GM18505 (cell line): ENCODE results near the gene KCNIP4.

Experiments
- ATAC-seq: cut with Tn5 transposase; IDR thresholded peaks from one replicate; pipeline ENCODE4 v1.9.1; 2021; ENCODE audit not compliant: unreplicated experiment
- POLR2A ChIP-seq: IDR thresholded peaks from 4 replicates; pipeline ENCODE4 v1.6.1; 2011; ENCODE audit warnings: borderline replicate concordance; ENCODE audit not compliant: insufficient read depth, insufficient read length; ENCODE audit errors: extremely low read depth

The KCNIP4 gene

DNA sequence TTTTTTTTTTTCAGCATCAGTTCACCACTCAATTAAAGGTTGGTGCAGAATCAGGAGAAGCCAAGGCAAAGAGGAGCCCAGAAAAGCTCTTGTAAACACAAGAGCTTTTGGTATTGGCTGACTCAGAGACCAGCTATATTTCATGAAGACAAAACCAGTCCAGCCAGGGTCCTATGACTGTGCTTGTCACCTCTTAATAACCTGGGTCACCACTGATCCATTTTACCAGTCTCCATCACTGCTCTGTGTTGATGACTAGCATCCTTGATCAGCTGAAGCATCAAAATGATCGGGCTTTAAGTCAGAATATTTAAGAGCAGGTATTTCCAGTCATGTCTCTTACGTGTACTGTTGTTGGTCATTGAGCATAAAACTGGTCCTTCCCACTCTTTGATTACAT, 1010.4 kb downstream of the KCNIP4 start:
- ATAC-seq = no peak

DNA sequence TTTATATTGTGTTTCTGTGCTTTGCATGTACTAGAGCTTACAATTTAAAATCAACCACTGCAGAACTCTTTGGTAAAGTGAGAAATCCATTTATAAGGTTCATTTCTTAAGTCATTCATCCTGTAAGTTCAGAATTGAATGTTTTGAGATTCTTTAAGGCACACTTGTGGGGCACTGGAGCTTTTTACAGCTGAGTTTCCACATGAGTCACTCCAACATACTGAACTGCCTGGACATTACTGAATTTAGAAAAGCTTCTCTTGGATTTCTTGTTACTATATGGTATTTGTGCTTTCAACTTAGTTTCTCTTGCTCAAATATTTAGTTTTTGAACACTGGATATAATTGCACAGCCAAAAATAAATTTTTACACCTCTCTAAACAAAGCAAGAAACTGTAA, 1022.0 kb downstream of the KCNIP4 start:
- no peak for TF ChIP-seq POLR2A
- no peak for ATAC-seq

More for the DNA sequence above, 1010.4 kb downstream of the KCNIP4 start:
- no peak for TF ChIP-seq POLR2A

DNA sequence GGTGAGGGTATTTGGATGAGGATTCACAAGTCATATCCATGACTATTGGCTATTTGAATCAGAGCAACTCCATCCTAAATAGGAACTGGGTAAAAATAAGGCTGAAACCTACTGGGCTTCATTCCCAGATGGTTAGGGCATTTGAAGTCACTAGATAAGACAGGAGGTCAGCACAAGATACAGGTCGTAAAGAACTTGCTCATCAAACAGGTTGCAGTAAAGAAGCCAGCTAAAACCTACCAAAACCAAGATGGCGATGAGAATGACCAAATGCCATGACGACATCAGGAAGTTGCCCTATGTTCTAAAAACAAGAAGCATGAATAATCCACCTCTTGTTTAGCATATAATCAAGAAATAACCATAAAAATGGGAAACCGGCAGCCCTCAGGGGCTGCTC, 1023.4 kb downstream of the KCNIP4 start:
- no peak for TF ChIP-seq POLR2A
- ATAC-seq = no peak

DNA sequence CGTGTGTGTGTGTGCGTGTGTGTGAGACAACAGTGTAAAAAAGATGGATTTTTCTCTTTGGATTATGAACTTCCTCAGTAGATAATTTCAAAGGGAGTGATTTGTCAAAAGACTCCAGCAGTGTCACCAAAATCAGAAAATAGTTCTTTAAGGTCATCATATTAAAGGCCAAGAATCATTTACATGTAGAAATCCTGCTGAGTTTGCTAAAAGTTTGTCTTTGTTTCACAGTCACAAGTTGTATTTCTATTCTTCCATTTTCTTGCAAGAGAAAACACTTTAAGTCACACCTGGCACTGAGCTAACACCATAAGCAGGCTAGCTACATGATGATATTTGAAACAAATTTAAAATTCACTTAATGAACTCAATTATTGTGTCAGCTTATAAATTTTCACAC, 1025.6 kb downstream of the KCNIP4 start:
- no peak for TF ChIP-seq POLR2A
- no peak for ATAC-seq

DNA sequence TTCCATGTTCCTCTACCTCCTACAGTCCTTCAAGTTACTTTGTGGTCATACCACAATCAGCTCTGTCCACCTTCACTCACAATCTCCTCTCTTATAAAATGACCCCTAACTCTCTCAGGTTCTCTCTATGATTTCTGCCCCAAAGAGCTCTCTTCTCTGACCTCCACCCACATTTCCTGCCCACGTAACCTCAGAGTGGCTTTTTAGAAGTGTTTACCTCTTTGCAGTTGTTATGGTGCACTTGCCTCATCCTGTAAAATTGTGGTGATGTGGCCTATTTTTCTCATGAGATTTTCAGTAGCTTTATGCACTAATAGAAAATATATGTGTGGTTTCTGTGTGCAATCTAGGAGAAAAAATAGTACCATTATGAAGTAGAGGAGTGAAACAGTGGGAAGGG, 1032.5 kb downstream of the KCNIP4 start:
- no peak for ATAC-seq
- TF ChIP-seq POLR2A = no peak

DNA sequence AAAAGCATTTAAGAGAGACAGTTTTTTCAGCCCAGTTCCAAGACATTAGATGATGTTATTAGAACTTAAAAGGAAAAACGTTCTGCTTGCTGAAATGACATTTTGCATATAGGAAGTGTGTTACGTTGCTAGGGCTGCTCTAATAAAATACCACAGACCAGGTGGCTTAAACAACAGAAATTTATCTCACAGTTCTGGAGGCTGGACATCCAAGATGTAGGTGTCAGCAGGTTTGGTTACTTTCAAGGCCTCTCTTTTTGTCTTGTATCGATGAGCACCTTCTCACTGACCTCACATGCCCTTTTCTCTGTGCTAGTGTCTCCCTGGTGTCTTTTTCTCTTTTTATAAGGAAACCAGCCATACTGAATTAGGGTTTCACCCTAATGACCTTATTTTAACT, 1043.6 kb downstream of the KCNIP4 start:
- ATAC-seq = no peak
- no peak for TF ChIP-seq POLR2A

DNA sequence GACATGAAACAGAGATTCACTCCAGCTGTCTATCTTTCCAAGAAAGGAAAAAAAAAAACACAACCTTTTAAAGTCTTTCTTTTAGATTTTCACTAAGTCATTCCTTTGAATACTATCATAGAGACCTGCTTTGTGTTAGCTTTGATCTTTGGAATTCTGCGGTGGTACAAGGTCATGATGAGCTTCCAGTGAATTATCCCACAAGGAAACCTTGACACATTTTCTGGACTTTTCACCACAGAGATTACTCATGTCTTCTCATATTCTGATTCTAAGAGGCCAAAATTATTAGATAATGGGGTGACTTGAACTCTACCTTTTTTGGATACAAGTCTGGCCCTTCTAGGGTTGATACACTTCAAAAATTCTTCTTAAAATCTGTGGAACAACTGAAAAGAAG, 1046.7 kb downstream of the KCNIP4 start:
- ATAC-seq = no peak
- TF ChIP-seq POLR2A = no peak

DNA sequence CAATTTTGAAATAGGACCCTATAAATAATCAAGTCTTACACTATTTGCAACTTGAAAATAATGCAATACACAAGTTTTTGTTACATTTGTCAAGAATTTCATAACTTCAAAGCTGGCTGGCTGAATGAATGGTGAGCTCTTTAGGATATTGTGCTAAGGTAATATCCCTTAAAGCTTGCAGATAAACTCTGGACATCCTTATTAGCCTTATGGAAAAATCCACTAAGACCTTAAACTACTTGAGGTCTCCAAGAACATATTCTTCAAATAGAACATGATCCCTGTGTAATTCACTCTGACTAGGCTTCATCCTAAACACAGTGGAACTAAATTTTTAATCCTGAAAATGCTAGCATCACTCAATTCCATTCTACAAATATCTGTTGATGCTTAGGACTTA, 1049.0 kb downstream of the KCNIP4 start:
- ATAC-seq = no peak
- no peak for TF ChIP-seq POLR2A

DNA sequence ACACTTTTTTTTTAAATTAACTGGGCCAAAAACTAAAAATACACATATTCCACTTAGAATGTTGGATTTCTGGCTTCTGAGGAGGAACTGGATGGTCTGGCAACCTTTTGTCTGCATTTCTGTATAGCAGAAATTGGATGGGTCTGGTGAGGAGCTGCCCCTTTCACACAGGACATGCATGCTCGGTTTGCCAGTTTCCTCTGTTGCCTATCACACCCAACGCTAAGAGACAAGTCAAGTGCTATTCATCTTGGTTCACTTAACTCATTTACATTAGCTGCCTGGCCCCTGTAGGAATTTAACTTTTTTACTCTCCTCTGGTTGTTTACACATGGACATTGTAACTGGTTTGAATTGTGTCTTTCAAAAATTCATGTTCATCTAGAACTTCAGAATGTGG, 1052.6 kb downstream of the KCNIP4 start:
- TF ChIP-seq POLR2A = no peak
- no peak for ATAC-seq

DNA sequence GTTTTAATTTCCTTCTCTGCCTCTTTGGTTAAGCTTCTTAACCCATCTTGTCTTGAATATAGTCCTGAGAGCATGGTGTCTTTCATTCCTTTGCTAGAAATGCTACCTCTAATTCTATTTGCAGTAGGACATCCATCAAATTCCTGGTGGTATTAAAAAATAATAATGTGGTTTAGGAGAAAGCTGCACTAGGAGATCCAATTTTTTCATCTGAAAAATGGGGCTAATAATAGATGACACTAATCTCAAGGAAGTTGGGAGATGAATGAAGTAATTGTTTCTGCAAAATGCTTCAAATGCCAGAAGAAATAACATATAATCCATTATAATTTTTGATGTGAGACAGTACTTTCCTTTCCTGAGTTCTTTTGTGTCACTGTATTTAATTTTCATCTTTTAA, 1053.4 kb downstream of the KCNIP4 start:
- no peak for TF ChIP-seq POLR2A
- ATAC-seq = no peak

DNA sequence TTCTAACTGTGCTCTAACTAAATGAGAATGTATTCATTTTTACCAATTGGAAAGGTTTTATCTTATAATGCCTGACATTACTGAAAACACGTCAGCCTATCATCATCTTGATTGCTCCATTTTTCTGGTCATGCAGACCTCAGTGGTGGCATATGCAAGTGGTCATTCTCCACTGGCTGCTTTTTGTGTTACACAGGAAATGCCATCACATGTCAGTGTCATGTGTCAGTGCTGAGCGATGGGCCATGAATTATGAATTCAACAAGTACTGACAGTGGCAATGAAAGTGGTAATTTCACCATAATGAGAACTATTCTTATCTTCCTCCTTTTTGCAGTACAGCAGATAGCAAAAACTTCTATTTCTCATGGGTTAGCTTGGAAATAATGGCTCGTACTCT, 1057.8 kb downstream of the KCNIP4 start:
- ATAC-seq = no peak
- no peak for TF ChIP-seq POLR2A

DNA sequence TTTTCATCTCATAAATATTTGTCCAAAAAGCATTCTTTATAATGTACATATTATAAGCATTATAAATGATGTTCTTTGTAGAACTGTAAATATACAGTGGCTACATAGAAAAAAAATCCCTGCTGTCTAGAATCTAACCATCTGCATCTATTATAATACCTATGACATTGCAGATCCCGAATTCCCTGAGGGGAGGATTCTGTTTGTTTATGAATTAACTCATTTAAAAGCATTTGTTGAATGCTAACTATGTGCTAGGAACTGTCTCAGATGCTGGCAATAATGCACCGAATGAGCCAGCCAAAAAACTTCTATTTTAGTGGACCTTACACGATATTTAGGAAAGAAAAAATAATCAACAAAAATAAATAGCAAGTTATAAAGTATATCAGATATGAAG, 1058.7 kb downstream of the KCNIP4 start:
- TF ChIP-seq POLR2A = no peak

DNA sequence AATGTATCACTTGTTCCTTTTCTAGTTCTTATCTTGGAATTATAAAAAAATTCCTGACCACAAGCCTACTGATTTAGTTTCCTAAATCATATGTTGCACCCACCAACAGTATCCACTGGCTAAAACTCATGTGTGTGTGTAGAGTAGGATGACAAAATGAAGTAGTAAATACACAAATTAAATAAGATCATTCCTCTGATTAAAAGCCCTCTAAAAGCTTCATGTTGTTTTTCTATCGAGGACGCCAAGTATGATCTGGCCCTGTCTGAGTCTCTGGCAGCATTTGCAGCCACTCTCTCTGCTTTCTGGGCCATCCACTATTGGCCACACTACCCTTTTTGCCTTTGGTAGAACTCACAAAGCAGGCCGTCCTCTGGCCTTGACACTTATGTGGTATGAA, 1064.9 kb downstream of the KCNIP4 start:
- TF ChIP-seq POLR2A = no peak
- no peak for ATAC-seq

More for the DNA sequence above, 1058.7 kb downstream of the KCNIP4 start:
- ATAC-seq = no peak

DNA sequence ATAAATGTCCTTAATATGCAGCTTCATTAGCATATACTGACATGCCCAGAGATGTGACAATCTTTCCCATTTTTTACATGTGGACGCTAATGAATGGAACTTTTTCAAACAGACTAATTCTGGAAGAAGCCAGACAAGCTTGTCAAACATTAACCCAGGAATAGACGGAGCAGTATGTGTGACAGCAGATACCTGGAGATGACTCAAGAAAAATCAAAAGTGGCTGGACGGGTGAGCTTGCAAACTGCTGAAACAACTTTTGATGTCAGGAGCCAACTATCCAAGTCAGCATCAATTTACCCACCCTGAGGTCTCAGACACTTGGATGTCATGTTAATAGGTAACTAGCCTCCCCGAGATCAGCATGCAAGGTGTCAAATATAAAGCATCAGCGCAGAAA, 1065.3 kb downstream of the KCNIP4 start:
- TF ChIP-seq POLR2A = no peak

DNA sequence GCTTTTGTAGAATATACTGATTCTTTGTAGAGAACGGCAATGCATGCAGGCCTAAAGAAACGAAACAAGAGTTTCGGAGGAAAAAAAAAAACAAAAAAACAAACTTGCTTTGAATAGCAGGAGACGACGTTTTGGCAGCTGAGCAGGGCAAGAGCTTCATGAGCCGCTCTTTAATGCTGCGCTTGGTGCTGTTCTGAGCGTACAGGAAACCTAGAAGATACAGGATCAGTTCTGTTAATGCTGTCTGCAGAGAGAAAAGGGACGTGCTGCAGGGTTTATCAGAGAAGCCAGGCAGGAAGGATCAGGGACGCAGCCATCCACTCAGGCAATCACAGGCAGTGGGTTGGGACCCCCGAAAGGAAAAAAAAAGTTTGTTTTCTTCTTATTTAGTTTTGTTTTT, 1066.1 kb downstream of the KCNIP4 start:
- ATAC-seq = no peak

More for the DNA sequence above, 1065.3 kb downstream of the KCNIP4 start:
- ATAC-seq = no peak

More for the DNA sequence above, 1066.1 kb downstream of the KCNIP4 start:
- TF ChIP-seq POLR2A = no peak
